NCI-H446 treated with DMSO at 0.1 percent for 48 hours (cell line): Measurements from ENCODE around the gene SERPINF2.
"Not testable (repeated sequence)": the region's sequence is repeated elsewhere in the genome, so short reads cannot be mapped to it uniquely, and the experiment has no call there.

ENCODE experiments used
- DNase-seq: peaks from one replicate; lab custom pipeline; 2025; lab: John Stamatoyannopoulos, UW

Gene SERPINF2

GRCh38 chr17:1789936-1790335 lies 47.3 kb downstream of the SERPINF2 start:
- no peak for DNase-seq

GRCh38 chr17:1792495-1793446 lies 50.1 kb downstream of the SERPINF2 start:
- DNase-seq: no peak

- no peak for DNase-seq
These were observed 50.8 kb downstream of the SERPINF2 start for GRCh38 chr17:1793447-1793806.

- DNase-seq: no peak
These were observed 54.1 kb downstream of the SERPINF2 start for GRCh38 chr17:1796800-1797199.

GRCh38 chr17:1797323-1797722 lies 54.7 kb downstream of the SERPINF2 start:
- no peak for DNase-seq

- DNase-seq: not testable (repeated sequence)
These were observed 55.2 kb downstream of the SERPINF2 start for GRCh38 chr17:1797846-1798245.

GRCh38 chr17:1800240-1800639 lies 57.6 kb downstream of the SERPINF2 start:
- DNase-seq: no peak

- no peak for DNase-seq
These were observed 58.0 kb downstream of the SERPINF2 start for GRCh38 chr17:1800712-1801111.

GRCh38 chr17:1802429-1802828 lies 59.8 kb downstream of the SERPINF2 start:
- no peak for DNase-seq

- no peak for DNase-seq
These were observed 60.6 kb downstream of the SERPINF2 start for GRCh38 chr17:1803280-1803679.
